HG03135 (cell line): ENCODE data around the gene UROS.

Experiments used
- ATAC-seq: cut with Tn5 transposase; IDR thresholded peaks from one replicate; pipeline ENCODE4 v1.9.1; 2021; ENCODE audit warnings: mild to moderate bottlenecking, moderate library complexity; ENCODE audit not compliant: unreplicated experiment

Gene UROS

GRCh38 chr10:125822878-125823662 lies at the start of gene UROS, which contains the start of gene BCCIP:
Gene UROS (minus strand): TSS chr10:125823258. CDS start chr10:125816499, 6,759 bp downstream.
Gene BCCIP (plus strand): TSS chr10:125823546. CDS start chr10:125823558, 12 bp downstream.
- peak; percentile 74 for ATAC-seq

- no peak for ATAC-seq
Observed at GRCh38 chr10:125871338-125871737, 48.3 kb upstream of the UROS start.

- ATAC-seq: no peak
Observed at GRCh38 chr10:125868372-125868975, 45.4 kb upstream of the UROS start.

GRCh38 chr10:125866421-125867029 lies 43.5 kb upstream of the UROS start:
- ATAC-seq: no peak

- ATAC-seq: no peak
Observed at GRCh38 chr10:125865120-125865519, 42.1 kb upstream of the UROS start.

GRCh38 chr10:125859128-125859817 lies 36.2 kb upstream of the UROS start:
- ATAC-seq: no peak

- ATAC-seq: no peak
Observed at GRCh38 chr10:125857185-125857760, 34.2 kb upstream of the UROS start.

- no peak for ATAC-seq
Observed at GRCh38 chr10:125852487-125852886, 29.4 kb upstream of the UROS start.

- no peak for ATAC-seq
Observed at GRCh38 chr10:125850766-125851731, 28.0 kb upstream of the UROS start.

- no peak for ATAC-seq
Observed at GRCh38 chr10:125849448-125849847, 26.4 kb upstream of the UROS start.

GRCh38 chr10:125848857-125849256 lies 25.8 kb upstream of the UROS start:
- no peak for ATAC-seq

- no peak for ATAC-seq
Observed at GRCh38 chr10:125848371-125848770, 25.3 kb upstream of the UROS start.

- ATAC-seq: no peak
Observed at GRCh38 chr10:125846894-125847293, 23.8 kb upstream of the UROS start.

- ATAC-seq: no peak
Observed at GRCh38 chr10:125845617-125846016, 22.6 kb upstream of the UROS start.

GRCh38 chr10:125844751-125845221 lies 21.7 kb upstream of the UROS start:
- no peak for ATAC-seq

GRCh38 chr10:125843603-125844329 lies 20.7 kb upstream of the UROS start:
- ATAC-seq: no peak

GRCh38 chr10:125840955-125841354 lies 17.9 kb upstream of the UROS start:
- no peak for ATAC-seq

GRCh38 chr10:125840406-125840805 lies 17.3 kb upstream of the UROS start:
- ATAC-seq: no peak
